Lower lobe of right lung (tissue), 2 donors: ENCODE results near the gene LDHD. TPM values are rescaled to one million over a fixed set of nuclear protein-coding genes. Genes with fewer than 3 reads are reported as not detected.

Source experiments
- ATAC-seq, 2 donors: fragments of 200-7000 bp; cut with Tn5 transposase; one replicate each; pipeline ENCODE4 v1.9.1; 2020 to 2022; ENCODE audit warnings: mild to moderate bottlenecking in 2 of 2, moderate library complexity in 2 of 2
- DNase-seq: peaks from one replicate; pipeline ENCODE4 v3.0.0-alpha.2; 2020
- H3K27ac ChIP-seq: fragments of 200-600 bp; one replicate; pipeline ENCODE4 v1.8.0; 2022
- H3K27me3 ChIP-seq: fragments of 200-600 bp; one replicate; pipeline ENCODE4 v1.8.0; 2022; ENCODE audit warnings: low read depth
- H3K36me3 ChIP-seq: fragments of 200-600 bp; one replicate; pipeline ENCODE4 v1.8.0; 2022; ENCODE audit warnings: mild to moderate bottlenecking
- H3K4me1 ChIP-seq: fragments of 200-600 bp; one replicate; pipeline ENCODE4 v1.8.0; 2022
- H3K4me3 ChIP-seq: fragments of 200-600 bp; one replicate; pipeline ENCODE4 v1.8.0; 2022; ENCODE audit warnings: mild to moderate bottlenecking
- H3K9me3 ChIP-seq: fragments of 200-600 bp; one replicate; pipeline ENCODE4 v1.8.0; 2022
- CTCF ChIP-seq: fragments of 200-600 bp; IDR thresholded peaks from one replicate; pipeline ENCODE4 v1.8.0; 2022; ENCODE audit warnings: antibody characterized with exemption, mild to moderate bottlenecking
- intact Hi-C: fragments of 100-400 bp; cut with DNase I; formaldehyde crosslinking; loops from one replicate; pipeline ENCODE4 v1.11.0; 2022
- total RNA-seq: library from RNA; stranded (reverse); fragmentation: NEBNext Ultra II Directional; extraction: Animal tissue kit (Norgen Biotek cat#: 25700); gene quantifications from one replicate; pipeline ENCODE4 v1.2.1, GENCODE V29; 2021
- donor health status: DM: no; HTN: yes; CAD: no; lungs with severe emphysema.

Gene LDHD
- total RNA-seq, 1 donor from 2014 or later: 13.2 TPM

- Histone ChIP-seq H3K27ac (no peak overlapping the region), H3K36me3 (no peaks in the 10 kb centered on the region), H3K27me3 (no peaks in the 10 kb centered on the region), H3K4me3 (no peak overlapping the region), H3K4me1 (peaks cover 23% of the 10 kb centered on the region), H3K9me3 (no peaks in the 10 kb centered on the region)
- ATAC-seq (no peak), DNase-seq (no peak)
- intact Hi-C loops: no loop called here
- TF ChIP-seq CTCF: no peak
These were observed 37.1 kb downstream of the LDHD start for GRCh38 chr16:75079346-75079926.

- Histone ChIP-seq H3K4me3 (no peak overlapping the region), H3K9me3 (no peaks in the 10 kb centered on the region), H3K27ac (no peak overlapping the region), H3K4me1 (peaks cover 27% of the 10 kb centered on the region), H3K36me3 (no peaks in the 10 kb centered on the region), H3K27me3 (no peaks in the 10 kb centered on the region)
- DNase-seq: no peak
- intact Hi-C loops: no loop called here
- ATAC-seq: no peak
- TF ChIP-seq CTCF: no peak
These were observed 37.7 kb downstream of the LDHD start for GRCh38 chr16:75078886-75079285.

- H3K27ac ChIP-seq: peak overlapping the region; percentile 46
- H3K27me3 ChIP-seq: no peaks in the 10 kb centered on the region
- peaks cover 24% of the 10 kb centered on the region for H3K4me1 ChIP-seq
- no peaks in the 10 kb centered on the region for H3K36me3 ChIP-seq
- intact Hi-C loops: no loop called here
- no peak for TF ChIP-seq CTCF
- ATAC-seq (no peak), DNase-seq (no peak)
- no peaks in the 10 kb centered on the region for H3K9me3 ChIP-seq
- H3K4me3 ChIP-seq: no peak overlapping the region
These were observed 40.8 kb downstream of the LDHD start for GRCh38 chr16:75075688-75076268.

- Histone ChIP-seq H3K9me3 (no peaks in the 10 kb centered on the region), H3K27me3 (no peaks in the 10 kb centered on the region), H3K4me3 (no peak overlapping the region), H3K4me1 (peaks cover 24% of the 10 kb centered on the region), H3K27ac (peak overlapping the region; percentile 46), H3K36me3 (no peaks in the 10 kb centered on the region)
- TF ChIP-seq CTCF: no peak
- ATAC-seq (peak; percentile 80 to 89), DNase-seq (no peak)
- intact Hi-C loops: no loop called here
These were observed 41.5 kb downstream of the LDHD start for GRCh38 chr16:75074920-75075687.

GRCh38 chr16:75074304-75074793 is 42.2 kb downstream of the LDHD start:
- Histone ChIP-seq H3K9me3 (no peaks in the 10 kb centered on the region), H3K27me3 (no peaks in the 10 kb centered on the region), H3K27ac (no peak overlapping the region), H3K4me3 (no peak overlapping the region), H3K4me1 (peaks cover 24% of the 10 kb centered on the region), H3K36me3 (no peaks in the 10 kb centered on the region)
- no peak for TF ChIP-seq CTCF
- DNase-seq: no peak
- no peak for ATAC-seq
- intact Hi-C loops: no loop called here
